GM12864 (cell line): ENCODE measurements around the gene SLC30A2.

Source experiments
- DNase-seq: peaks from one replicate; pipeline ENCODE4 v3.0.0-alpha.2; 2011; ENCODE audit warnings: low read depth
- H3K4me3 ChIP-seq: 2 replicates; pipeline ENCODE4 v1.5.1; 2011; ENCODE audit warnings: mild to moderate bottlenecking, low read depth, low read length, control low read depth
- TF ChIP-seq, protein P1 (sequence below): IDR thresholded peaks from 2 replicates; pipeline ENCODE4 v1.5.1; 2011; ENCODE audit warnings: low read depth, mild to moderate bottlenecking, moderate library complexity, low read length, control low read depth, inconsistent platforms; ENCODE audit errors: missing control alignments

Gene SLC30A2

DNA sequence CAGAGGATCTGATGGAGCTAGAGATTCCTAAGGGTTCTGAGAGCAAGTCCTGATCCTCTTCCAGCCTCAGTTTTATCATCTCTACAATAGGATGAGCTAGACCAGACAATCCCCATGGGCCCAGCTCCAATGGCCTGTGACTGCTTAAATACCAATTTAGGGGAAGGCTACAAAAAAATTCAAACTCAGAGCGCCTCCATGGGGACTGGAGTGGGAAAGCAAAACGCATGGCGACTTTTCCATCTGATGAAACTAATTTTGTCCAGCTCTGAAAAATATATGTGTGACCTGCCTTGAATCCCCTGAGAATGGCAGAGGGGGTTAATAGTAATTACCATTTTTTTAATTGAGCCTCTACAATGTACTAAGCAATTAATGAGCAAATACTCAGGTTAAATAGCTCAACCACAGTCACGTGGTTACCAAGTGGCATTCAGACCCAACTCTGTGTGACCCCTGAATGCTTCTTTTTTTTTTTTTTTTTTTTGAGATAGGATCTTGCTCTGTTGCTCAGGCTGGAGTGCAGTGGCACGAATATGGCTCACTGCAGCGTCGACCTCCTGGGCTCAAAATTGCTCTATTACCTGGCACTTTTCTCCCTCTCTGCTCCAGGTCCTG lies 15.9 kb downstream of the SLC30A2 start:
- no peak for DNase-seq
- H3K4me3 ChIP-seq, result no peak overlapping the region
- TF ChIP-seq, protein P1, sequence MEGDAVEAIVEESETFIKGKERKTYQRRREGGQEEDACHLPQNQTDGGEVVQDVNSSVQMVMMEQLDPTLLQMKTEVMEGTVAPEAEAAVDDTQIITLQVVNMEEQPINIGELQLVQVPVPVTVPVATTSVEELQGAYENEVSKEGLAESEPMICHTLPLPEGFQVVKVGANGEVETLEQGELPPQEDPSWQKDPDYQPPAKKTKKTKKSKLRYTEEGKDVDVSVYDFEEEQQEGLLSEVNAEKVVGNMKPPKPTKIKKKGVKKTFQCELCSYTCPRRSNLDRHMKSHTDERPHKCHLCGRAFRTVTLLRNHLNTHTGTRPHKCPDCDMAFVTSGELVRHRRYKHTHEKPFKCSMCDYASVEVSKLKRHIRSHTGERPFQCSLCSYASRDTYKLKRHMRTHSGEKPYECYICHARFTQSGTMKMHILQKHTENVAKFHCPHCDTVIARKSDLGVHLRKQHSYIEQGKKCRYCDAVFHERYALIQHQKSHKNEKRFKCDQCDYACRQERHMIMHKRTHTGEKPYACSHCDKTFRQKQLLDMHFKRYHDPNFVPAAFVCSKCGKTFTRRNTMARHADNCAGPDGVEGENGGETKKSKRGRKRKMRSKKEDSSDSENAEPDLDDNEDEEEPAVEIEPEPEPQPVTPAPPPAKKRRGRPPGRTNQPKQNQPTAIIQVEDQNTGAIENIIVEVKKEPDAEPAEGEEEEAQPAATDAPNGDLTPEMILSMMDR, result no peak

DNA sequence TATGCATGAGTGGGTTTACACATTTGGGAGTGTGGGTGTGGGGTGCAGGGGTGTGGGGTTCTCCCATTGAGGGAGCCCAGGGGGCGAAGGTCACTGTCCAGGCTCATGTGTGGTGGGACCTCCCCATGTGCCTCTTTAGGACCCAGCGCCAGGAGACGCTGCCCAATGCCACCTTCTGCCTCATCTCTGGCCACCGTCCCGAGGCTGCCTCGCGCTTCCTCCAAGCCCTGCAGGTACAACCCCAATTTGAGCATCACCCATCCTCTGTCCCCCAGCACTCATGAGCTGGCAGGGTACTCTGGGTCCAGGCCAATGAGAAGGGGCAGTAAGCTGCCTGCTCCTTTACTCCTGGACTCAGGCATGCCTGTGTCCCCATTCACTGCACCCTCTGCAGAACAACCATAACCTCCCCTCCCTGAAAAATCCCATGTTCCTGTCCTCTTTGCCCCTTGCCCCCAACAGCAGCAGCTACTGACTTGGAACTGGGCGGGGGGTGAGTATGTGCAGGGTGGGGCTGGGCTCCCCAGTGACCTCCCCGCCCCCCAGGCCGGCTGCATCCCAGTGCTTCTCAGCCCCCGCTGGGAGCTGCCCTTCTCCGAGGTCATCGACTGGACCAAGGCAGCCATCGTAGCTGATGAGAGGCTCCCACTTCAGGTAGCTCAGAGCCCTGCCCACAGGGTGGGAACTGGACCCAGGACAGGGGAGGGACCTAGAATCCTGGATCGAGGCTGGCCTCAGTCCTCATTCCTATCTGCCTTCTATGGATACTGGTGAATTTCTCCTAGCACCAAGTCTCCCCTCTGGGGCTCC lies 16.7 kb downstream of the SLC30A2 start:
- TF ChIP-seq, protein P1, result no peak
- DNase-seq, result no peak
- H3K4me3 ChIP-seq, result no peak overlapping the region

DNA sequence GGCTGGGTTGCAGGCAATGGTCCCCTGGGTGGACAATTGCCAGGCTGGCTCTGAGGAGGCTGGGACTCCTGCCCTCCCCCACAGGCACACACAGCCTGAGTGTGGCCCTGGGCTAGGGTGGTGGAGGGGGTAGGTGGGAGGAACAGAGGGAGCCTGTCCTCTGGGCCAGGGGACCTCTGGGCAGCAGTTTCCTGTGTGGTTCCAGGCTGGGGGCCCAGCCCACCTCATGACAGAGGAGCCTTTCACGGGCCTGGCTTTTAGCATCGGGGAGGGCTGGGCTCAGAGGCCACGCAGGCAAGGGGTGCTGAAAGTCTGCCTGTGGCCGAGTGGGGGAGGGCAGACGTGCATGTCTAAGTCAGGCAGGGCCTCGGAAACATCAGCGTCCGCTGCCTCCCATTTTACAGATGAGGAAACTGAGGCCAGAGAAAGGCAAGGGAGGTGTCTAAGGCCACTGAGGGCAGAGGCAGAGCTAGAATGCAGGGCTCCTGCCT lies 17.4 kb downstream of the SLC30A2 start:
- no peak for DNase-seq
- H3K4me3 ChIP-seq, result no peak overlapping the region
- TF ChIP-seq, protein P1, result no peak

DNA sequence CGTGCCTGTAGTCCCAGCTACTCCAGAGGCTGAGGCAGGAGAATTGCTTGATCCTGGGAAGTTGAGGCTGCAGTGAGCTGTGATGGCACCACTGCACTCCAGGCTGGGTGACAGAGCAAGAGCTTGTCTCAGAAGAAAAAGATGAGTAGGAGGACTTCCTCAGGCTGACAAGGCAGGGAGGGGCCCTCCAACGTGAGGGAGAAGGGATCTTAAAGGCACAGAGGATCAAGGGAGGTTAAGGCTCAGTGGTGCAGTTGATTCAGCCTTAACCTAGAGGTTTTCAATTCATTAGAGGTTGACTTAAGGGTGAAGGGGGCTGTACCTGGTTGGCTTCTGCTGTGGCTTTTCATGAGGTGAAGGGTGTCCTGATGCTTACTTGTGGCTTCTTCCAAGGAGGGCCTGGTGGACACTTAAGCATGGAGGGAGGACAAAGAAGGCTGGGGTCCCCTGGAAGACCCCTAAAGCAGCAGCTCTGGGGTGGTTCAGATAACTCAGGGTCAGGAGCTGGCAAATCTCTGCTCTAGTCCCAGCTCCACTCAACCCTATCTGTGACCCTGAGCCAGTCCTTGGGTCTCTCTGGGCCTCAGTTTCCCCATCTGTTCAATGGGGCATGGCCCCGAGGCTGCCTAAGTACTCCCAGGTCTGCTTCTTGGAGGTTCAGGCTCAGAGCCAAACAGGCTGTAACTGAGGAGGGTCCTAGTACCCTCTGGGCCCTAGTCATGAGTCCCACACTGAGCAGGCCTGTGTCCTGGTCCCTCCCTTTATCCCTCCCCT lies 18.0 kb downstream of the SLC30A2 start:
- TF ChIP-seq, protein P1, result no peak
- no peak overlapping the region for H3K4me3 ChIP-seq
- no peak for DNase-seq

DNA sequence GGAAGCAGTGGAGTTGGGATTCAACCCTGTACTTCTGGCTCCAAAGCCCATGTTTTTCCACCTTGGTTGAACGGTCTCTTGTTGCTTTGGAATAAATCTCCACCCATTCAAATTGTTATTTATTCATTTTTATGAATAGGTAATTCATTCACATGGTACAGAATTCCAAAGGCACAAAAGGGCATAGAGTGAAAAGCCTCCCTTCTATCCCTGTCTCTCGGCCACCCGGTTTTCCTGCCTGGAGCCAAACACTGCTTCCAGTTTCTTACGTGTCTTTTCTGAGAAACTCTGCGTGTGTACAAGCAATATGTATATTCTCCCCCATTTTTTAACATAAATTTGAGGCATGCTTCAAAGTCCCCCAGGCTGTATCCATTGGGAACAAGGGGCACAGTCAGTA lies 20.4 kb downstream of the SLC30A2 start:
- DNase-seq, result no peak
- TF ChIP-seq, protein P1, result no peak
- H3K4me3 ChIP-seq, result no peak overlapping the region

DNA sequence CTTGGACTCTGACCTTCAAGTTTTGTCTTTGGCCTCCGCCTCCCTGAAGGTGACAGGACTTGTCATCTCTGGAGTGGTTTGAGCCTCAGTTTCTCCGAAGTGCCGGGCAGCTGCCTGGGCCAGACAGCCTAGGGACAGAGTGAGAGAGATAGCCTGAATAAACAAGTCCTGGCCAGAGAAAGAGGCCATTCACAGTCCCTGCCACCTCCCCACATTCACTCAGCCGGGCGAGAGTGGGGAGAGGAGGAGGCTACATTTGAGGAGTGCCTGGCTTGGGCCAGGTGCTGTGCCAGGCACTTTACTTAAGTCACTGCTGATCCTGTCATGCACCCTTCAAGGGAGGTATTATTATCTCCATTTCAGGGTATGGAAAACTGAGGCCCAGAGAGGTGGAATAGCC lies 20.9 kb downstream of the SLC30A2 start:
- TF ChIP-seq, protein P1, result no peak
- no peak for DNase-seq

More for the DNA sequence above, 20.9 kb downstream of the SLC30A2 start:
- H3K4me3 ChIP-seq, result no peak overlapping the region
